Measurements from ENCODE around the gene WDR27.

WDR27 gene

DNA sequence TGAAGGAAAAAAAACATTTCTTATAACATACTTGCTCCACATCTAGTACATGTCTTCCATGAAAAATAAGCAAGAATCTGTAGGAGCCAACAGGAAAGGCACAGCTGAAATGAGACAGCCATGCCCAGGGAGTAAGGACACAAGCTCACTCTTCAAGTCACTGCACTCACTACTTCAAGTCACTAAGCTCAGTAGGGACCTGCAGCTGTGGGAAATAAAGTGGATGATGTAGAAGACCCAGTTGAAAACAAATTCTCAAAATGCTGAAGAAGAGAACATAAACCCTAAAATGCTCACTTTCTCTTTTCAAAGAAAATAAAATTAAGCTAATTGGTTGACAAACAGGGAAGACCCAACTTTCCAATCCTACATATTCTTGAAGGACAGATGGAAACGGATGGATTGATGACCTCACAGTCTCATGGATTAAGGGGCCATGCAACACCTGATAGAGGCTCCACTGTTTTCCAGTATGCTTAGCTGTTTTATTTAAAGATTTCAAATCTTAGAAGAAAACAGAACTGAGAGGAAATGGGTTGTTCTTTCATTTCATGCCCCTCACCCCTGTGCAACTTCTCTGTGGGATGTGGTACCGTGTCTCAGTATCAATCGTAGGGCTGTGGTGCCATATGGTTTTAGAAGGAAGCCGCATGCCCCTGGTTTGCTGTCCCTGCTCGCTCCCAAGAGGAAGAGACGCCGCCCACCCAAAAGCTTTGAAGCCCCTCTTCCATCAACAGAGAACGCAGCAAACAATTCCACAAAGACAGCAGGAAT, 133.3 kb downstream of the WDR27 start:
- H3K27ac ChIP-seq (ENCODE audit: low read length), result no peak overlapping the region
- no peak overlapping the region for H2AFZ ChIP-seq (ENCODE audit: low read depth, low read length)
- no peak for DNase-seq
- ATAC-seq (ENCODE audit: insufficient read depth, low read depth), result no peak
- no peaks in the 10 kb centered on the region for H3K27me3 ChIP-seq (ENCODE audit: insufficient read depth, low read length, poor library complexity)
- no peaks in the 10 kb centered on the region for H3K79me2 ChIP-seq (ENCODE audit: insufficient read depth, low read length)
- H3K9ac ChIP-seq (ENCODE audit: low read depth, low read length), result no peak overlapping the region
- H3K4me1 ChIP-seq (ENCODE audit: insufficient read depth, low read length), result no peaks in the 10 kb centered on the region
- no peak for TF ChIP-seq EZH2 (IDR thresholded peaks at IDR 0.05; ENCODE audit: borderline replicate concordance, low read depth, low read length, severe bottlenecking)
- TF ChIP-seq, protein P1, sequence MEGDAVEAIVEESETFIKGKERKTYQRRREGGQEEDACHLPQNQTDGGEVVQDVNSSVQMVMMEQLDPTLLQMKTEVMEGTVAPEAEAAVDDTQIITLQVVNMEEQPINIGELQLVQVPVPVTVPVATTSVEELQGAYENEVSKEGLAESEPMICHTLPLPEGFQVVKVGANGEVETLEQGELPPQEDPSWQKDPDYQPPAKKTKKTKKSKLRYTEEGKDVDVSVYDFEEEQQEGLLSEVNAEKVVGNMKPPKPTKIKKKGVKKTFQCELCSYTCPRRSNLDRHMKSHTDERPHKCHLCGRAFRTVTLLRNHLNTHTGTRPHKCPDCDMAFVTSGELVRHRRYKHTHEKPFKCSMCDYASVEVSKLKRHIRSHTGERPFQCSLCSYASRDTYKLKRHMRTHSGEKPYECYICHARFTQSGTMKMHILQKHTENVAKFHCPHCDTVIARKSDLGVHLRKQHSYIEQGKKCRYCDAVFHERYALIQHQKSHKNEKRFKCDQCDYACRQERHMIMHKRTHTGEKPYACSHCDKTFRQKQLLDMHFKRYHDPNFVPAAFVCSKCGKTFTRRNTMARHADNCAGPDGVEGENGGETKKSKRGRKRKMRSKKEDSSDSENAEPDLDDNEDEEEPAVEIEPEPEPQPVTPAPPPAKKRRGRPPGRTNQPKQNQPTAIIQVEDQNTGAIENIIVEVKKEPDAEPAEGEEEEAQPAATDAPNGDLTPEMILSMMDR (IDR thresholded peaks at IDR 0.05; ENCODE audit: borderline replicate concordance, extremely low read depth, low read length, poor library complexity, severe bottlenecking), result no peak
- H3K9me3 ChIP-seq (ENCODE audit: insufficient read depth, low read length, severe bottlenecking), result no peaks in the 10 kb centered on the region
- H4K20me1 ChIP-seq (ENCODE audit: insufficient read depth, low read length), result no peaks in the 10 kb centered on the region
- H3K4me3 ChIP-seq (ENCODE audit: low read depth in 1 of 2, low read length in 2 of 2), result no peak overlapping the region
- H3K36me3 ChIP-seq (ENCODE audit: insufficient read depth, low read length), result no peaks in the 10 kb centered on the region
- H3K4me2 ChIP-seq (ENCODE audit: insufficient read depth, low read length), result no peak overlapping the region

DNA sequence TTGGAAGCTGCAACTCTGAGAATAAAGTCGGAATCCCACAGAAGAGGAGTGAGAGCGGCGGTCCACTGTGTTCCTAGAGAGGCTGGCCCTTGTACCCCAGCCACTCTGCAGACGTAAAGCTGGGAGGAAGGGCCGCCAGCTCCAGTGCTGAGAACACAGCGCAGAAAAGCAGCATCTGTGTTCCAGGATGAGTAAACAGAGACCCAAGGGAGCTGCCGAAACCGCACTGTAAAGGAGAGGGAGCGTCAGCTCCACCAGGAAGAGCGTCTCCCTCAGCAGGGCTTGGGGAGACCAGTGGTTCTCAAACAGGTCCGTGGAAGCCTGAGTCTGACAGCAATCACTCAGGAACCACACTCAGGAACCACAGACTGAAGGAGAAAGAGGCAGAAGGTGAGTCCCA, 134.0 kb downstream of the WDR27 start:
- H3K36me3 ChIP-seq (ENCODE audit: insufficient read depth, low read length), result no peaks in the 10 kb centered on the region
- H3K27ac ChIP-seq (ENCODE audit: low read length), result no peak overlapping the region
- TF ChIP-seq EZH2 (IDR thresholded peaks at IDR 0.05; ENCODE audit: borderline replicate concordance, low read depth, low read length, severe bottlenecking), result no peak
- TF ChIP-seq, protein P1 (IDR thresholded peaks at IDR 0.05; ENCODE audit: borderline replicate concordance, extremely low read depth, low read length, poor library complexity, severe bottlenecking), result no peak
- no peak overlapping the region for H3K4me2 ChIP-seq (ENCODE audit: insufficient read depth, low read length)
- ATAC-seq (ENCODE audit: insufficient read depth, low read depth) (no peak), DNase-seq (no peak)
- H4K20me1 ChIP-seq (ENCODE audit: insufficient read depth, low read length), result no peaks in the 10 kb centered on the region
- H3K27me3 ChIP-seq (ENCODE audit: insufficient read depth, low read length, poor library complexity), result no peaks in the 10 kb centered on the region
- H3K79me2 ChIP-seq (ENCODE audit: insufficient read depth, low read length), result no peaks in the 10 kb centered on the region
- H3K9me3 ChIP-seq (ENCODE audit: insufficient read depth, low read length, severe bottlenecking), result no peaks in the 10 kb centered on the region
- H3K4me3 ChIP-seq (ENCODE audit: low read depth in 1 of 2, low read length in 2 of 2), result no peak overlapping the region
- no peaks in the 10 kb centered on the region for H3K4me1 ChIP-seq (ENCODE audit: insufficient read depth, low read length)
- H3K9ac ChIP-seq (ENCODE audit: low read depth, low read length), result no peak overlapping the region
- H2AFZ ChIP-seq (ENCODE audit: low read depth, low read length), result no peak overlapping the region

DNA sequence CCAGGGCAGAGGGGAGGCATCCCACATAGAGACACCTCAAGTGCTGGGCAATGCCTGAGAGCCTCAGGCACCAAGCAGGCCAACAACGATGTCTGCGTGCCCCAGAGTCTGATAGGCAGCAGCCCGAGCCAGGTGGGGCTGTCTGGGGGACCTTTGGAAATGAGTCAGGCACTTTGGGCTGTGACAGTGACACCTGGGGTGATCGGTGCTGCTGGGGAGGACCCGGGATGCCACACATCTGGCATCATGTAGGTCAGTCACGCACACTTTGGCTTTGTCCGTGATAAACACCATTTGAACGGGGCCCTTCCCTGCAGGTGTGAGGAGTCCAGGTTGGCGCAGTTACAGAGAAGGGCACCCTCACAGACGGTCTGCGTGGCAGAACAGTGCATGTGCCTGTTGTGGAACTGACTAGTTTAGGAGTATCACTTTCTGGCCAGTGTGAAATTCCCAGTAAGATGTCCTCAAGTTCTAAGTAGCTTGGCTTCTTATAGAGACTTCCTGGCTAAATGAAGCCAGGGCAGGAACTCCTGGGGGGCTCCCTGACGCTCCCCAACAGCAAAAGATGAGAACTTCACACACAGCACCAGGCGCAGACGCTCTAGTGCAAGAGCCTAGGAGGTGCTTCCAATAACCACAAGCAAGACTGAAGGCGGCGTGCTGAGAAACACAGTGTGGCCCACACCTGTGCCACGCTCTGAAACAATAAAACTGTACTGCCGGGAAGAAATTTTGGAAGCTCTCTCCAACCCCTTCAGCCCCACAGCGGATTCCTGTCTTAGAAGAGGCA, 134.7 kb downstream of the WDR27 start:
- H3K4me2 ChIP-seq (ENCODE audit: insufficient read depth, low read length), result no peak overlapping the region
- H3K4me3 ChIP-seq (ENCODE audit: low read depth in 1 of 2, low read length in 2 of 2), result no peak overlapping the region
- H3K4me1 ChIP-seq (ENCODE audit: insufficient read depth, low read length), result no peaks in the 10 kb centered on the region
- no peaks in the 10 kb centered on the region for H3K9me3 ChIP-seq (ENCODE audit: insufficient read depth, low read length, severe bottlenecking)
- H3K79me2 ChIP-seq (ENCODE audit: insufficient read depth, low read length), result no peaks in the 10 kb centered on the region
- no peak overlapping the region for H2AFZ ChIP-seq (ENCODE audit: low read depth, low read length)
- H3K9ac ChIP-seq (ENCODE audit: low read depth, low read length), result no peak overlapping the region
- DNase-seq (no peak), ATAC-seq (ENCODE audit: insufficient read depth, low read depth) (no peak)
- H3K36me3 ChIP-seq (ENCODE audit: insufficient read depth, low read length), result no peaks in the 10 kb centered on the region
- TF ChIP-seq, protein P1 (IDR thresholded peaks at IDR 0.05; ENCODE audit: borderline replicate concordance, extremely low read depth, low read length, poor library complexity, severe bottlenecking), result no peak
- TF ChIP-seq EZH2 (IDR thresholded peaks at IDR 0.05; ENCODE audit: borderline replicate concordance, low read depth, low read length, severe bottlenecking), result no peak
- H3K27ac ChIP-seq (ENCODE audit: low read length), result no peak overlapping the region
- no peaks in the 10 kb centered on the region for H4K20me1 ChIP-seq (ENCODE audit: insufficient read depth, low read length)
- H3K27me3 ChIP-seq (ENCODE audit: insufficient read depth, low read length, poor library complexity), result no peaks in the 10 kb centered on the region

Measured in DND-41 (cell line).